ENCODE measurements around the gene PIP4K2A. TPM values are rescaled to one million over a fixed set of nuclear protein-coding genes. Genes with fewer than 3 reads are reported as not detected.

Gene PIP4K2A
- polyA plus RNA-seq, 4 donors, result 4.5 to 11.3 (median 9.0) TPM

DNA sequence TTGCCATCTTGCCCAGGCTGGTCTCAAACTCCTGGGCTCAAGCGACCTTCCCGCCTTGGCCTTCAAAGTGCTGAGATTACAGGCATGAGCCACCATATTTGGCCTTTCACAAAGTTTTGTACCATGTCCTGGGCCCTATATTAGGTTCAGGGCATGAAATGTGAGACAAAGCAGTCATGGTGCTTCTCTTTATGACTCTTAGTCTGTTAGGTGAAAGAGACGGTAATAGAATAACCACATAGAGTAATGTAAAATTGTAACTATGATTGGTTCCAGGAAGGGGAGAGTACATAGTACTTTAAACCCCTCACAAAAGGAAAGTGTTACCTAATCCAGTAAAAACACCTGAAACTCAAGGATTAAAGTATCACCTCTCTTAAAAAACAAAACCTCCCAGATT lies 224.4 kb downstream of the PIP4K2A start:
- H3K4me1 ChIP-seq (ENCODE audit: control insufficient read depth in 3 of 3, insufficient read depth in 2 of 3, low read depth in 1 of 3, low read length in 2 of 3), result peaks cover 0 to 9% (median 0%) of the 10 kb centered on the region in 3 donors
- DNase-seq (no peak), FAIRE-seq (no peak)
- no peaks in the 10 kb centered on the region for H3K9me3 ChIP-seq (ENCODE audit: control insufficient read depth in 2 of 2, insufficient read depth in 1 of 2, low read depth in 1 of 2, low read length in 1 of 2)
- 92 to 94% (median 94%) methylated on average over 3 of the region's 3 CpGs for WGBS, 3 donors
- no peak overlapping the region for H3K4me3 ChIP-seq (ENCODE audit: low read depth in 1 of 3, low read length in 3 of 3)
- no peaks in the 10 kb centered on the region for H3K36me3 ChIP-seq (ENCODE audit: control insufficient read depth in 3 of 3, insufficient read depth in 2 of 3, low read depth in 1 of 3, low read length in 3 of 3)
- H3K27me3 ChIP-seq (ENCODE audit: control insufficient read depth in 3 of 3, insufficient read depth in 3 of 3, low read length in 3 of 3), result no peaks in the 10 kb centered on the region
- no peak overlapping the region for H3K27ac ChIP-seq (ENCODE audit: low read depth in 1 of 3, low read length in 2 of 3)

DNA sequence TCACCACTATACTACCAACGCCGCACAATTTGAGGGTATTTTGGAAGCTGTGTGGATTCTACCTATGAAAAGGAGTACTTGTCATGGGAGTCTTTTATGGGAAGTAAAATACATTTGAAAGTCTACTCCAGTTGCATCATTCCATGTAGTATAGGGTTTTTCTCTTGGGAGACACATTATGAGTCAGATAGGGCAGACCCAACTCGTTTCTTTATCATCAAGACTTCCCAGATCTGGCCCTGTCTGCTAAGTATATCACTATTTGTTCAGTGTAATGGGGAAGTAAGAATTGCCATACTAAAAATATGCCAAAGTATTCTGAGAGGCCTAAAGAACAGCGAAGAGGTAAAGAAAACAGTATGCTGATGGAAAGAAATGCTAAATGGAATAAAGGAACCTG lies 224.9 kb downstream of the PIP4K2A start:
- no peak overlapping the region for H3K27ac ChIP-seq (ENCODE audit: low read depth in 1 of 3, low read length in 2 of 3)
- 77 to 82% (median 78%) methylated on average over 4 of the region's 4 CpGs for WGBS, 3 donors
- DNase-seq (no peak), FAIRE-seq (no peak)
- H3K27me3 ChIP-seq (ENCODE audit: control insufficient read depth in 3 of 3, insufficient read depth in 3 of 3, low read length in 3 of 3), result no peaks in the 10 kb centered on the region
- H3K4me3 ChIP-seq (ENCODE audit: low read depth in 1 of 3, low read length in 3 of 3), result no peak overlapping the region
- peaks cover 0 to 7% (median 0%) of the 10 kb centered on the region in 3 donors for H3K4me1 ChIP-seq (ENCODE audit: control insufficient read depth in 3 of 3, insufficient read depth in 2 of 3, low read depth in 1 of 3, low read length in 2 of 3)
- no peaks in the 10 kb centered on the region for H3K36me3 ChIP-seq (ENCODE audit: control insufficient read depth in 3 of 3, insufficient read depth in 2 of 3, low read depth in 1 of 3, low read length in 3 of 3)
- H3K9me3 ChIP-seq (ENCODE audit: control insufficient read depth in 2 of 2, insufficient read depth in 1 of 2, low read depth in 1 of 2, low read length in 1 of 2), result no peaks in the 10 kb centered on the region

DNA sequence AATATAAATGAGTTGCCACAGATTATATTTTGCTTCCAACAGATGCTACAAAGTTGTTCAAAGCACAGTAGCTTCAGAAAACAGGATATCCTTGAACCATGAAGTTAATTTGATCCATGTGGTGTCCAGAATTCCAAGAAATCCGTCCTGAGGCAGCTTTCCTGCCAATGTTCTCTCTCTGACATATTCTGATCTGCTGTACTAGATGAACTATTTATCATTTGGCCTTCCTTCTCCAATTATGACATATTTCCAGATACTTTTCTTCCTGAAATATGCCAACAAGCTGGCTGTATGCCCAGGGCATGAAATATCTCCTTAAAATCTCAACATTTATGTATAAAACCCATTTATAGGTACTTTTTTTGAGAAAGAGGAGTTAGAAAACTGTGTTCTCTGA lies 227.9 kb downstream of the PIP4K2A start:
- H3K27me3 ChIP-seq (ENCODE audit: control insufficient read depth in 3 of 3, insufficient read depth in 3 of 3, low read length in 3 of 3), result no peaks in the 10 kb centered on the region
- H3K4me1 ChIP-seq (ENCODE audit: control insufficient read depth in 3 of 3, insufficient read depth in 2 of 3, low read depth in 1 of 3, low read length in 2 of 3), result no peaks in the 10 kb centered on the region
- no peak overlapping the region for H3K4me3 ChIP-seq (ENCODE audit: low read depth in 1 of 3, low read length in 3 of 3)
- DNase-seq (no peak), FAIRE-seq (no peak)
- H3K9me3 ChIP-seq (ENCODE audit: control insufficient read depth in 2 of 2, insufficient read depth in 1 of 2, low read depth in 1 of 2, low read length in 1 of 2), result no peaks in the 10 kb centered on the region
- 63 to 91% (median 82%) methylated on average over 1 of the region's 1 CpG for WGBS, 3 donors
- no peaks in the 10 kb centered on the region for H3K36me3 ChIP-seq (ENCODE audit: control insufficient read depth in 3 of 3, insufficient read depth in 2 of 3, low read depth in 1 of 3, low read length in 3 of 3)
- no peak overlapping the region for H3K27ac ChIP-seq (ENCODE audit: low read depth in 1 of 3, low read length in 2 of 3)

Other genes starting within 250 kb of the PIP4K2A start
- gene ARMC3, start 213.5 kb upstream of the PIP4K2A start, polyA plus RNA-seq, result under 1 TPM in 1 of 4 donors, not detected in 3; 0.03 TPM

Data from small intestine (tissue), 7 donors.